Esophagus muscularis mucosa (tissue), 2 donors: ENCODE measurements around the gene TRIM28.

ENCODE experiments used
- POLR2A ChIP-seq: fragments of 450-650 bp; IDR thresholded peaks from one replicate; pipeline ENCODE4 v1.6.1; 2017; ENCODE audit warnings: antibody characterized with exemption, moderate library complexity, mild to moderate bottlenecking, low read depth
- POLR2AphosphoS5 ChIP-seq, 2 donors: sonication (generic); formaldehyde crosslinking; IDR thresholded peaks; one replicate each; pipeline ENCODE4 v1.6.1; 2017; ENCODE audit warnings: antibody characterized with exemption in 2 of 2

- TF ChIP-seq POLR2AphosphoS5 (IDR thresholded peaks at IDR 0.05): no peak
- TF ChIP-seq POLR2A: no peak
These were observed 19.2 kb downstream of the TRIM28 start for GRCh38 chr19:58563034-58563573.
